ENCODE results near the gene NRXN3. TPM values are rescaled to one million over a fixed set of nuclear protein-coding genes. Genes with fewer than 3 reads are reported as not detected.

Gene NRXN3
- total and polyA plus RNA-seq, 2 experiments from 2014 or later, result 1.0 to 1.8 TPM

DNA sequence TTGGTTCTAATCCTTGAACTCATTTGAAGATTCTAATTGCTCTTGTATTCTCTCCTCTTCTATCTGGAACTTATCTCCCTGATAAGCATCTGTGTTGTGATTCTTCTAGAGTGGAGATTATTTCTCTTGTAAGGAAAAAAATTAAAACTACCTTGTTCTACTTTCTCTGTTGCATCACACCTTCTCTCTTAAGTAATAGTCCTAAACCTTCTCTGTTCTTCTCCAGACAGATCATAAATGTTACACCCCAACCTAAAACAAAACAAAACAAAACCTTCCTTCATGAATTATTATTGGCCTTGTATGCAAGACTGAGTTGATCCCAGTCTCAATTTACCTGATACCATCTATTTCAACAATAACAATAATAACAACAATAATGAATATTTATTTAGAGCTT lies 1429.1 kb downstream of the NRXN3 start:
- Mint-ChIP-seq H3K27me3 (ENCODE audit: insufficient read depth, low read depth, poor library complexity) (no peaks in the 10 kb centered on the region), H3K4me1 (no peaks in the 10 kb centered on the region; the same call in 2 of the 3 replicates), H3K36me3 (ENCODE audit: low read depth) (peaks cover 12% of the 10 kb centered on the region; the same call in 2 of the 3 replicates), H3K9me3 (peaks cover 14% of the 10 kb centered on the region), H3K27ac (no peak overlapping the region), H3K4me3 (no peak overlapping the region)
- peaks cover 6% of the 10 kb centered on the region; the same call in 1 of the 2 replicates for H3K36me3 ChIP-seq (ENCODE audit: insufficient read depth)
- TF ChIP-seq ZNF114 (CRISPR knock-in tag; IDR thresholded peaks at IDR 0.05) (no peak), EZH2phosphoT487 (IDR thresholded peaks at IDR 0.05; ENCODE audit: unreplicated experiment) (no peak), ZNF462 (CRISPR knock-in tag; IDR thresholded peaks at IDR 0.05) (no peak), CREB1 (CRISPR knock-in tag; IDR thresholded peaks at IDR 0.05; ENCODE audit: low read depth) (no peak), ZNF331 (CRISPR knock-in tag; IDR thresholded peaks at IDR 0.05; ENCODE audit: low read depth) (no peak), REST (IDR thresholded peaks at IDR 0.05; ENCODE audit: unreplicated experiment) (no peak), EZH2 (IDR thresholded peaks at IDR 0.05; ENCODE audit: low read depth, unreplicated experiment) (no peak)
- TF ChIP-seq, protein P1, sequence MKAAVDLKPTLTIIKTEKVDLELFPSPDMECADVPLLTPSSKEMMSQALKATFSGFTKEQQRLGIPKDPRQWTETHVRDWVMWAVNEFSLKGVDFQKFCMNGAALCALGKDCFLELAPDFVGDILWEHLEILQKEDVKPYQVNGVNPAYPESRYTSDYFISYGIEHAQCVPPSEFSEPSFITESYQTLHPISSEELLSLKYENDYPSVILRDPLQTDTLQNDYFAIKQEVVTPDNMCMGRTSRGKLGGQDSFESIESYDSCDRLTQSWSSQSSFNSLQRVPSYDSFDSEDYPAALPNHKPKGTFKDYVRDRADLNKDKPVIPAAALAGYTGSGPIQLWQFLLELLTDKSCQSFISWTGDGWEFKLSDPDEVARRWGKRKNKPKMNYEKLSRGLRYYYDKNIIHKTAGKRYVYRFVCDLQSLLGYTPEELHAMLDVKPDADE (IDR thresholded peaks at IDR 0.05), result no peak
- TF ChIP-seq, protein P2, sequence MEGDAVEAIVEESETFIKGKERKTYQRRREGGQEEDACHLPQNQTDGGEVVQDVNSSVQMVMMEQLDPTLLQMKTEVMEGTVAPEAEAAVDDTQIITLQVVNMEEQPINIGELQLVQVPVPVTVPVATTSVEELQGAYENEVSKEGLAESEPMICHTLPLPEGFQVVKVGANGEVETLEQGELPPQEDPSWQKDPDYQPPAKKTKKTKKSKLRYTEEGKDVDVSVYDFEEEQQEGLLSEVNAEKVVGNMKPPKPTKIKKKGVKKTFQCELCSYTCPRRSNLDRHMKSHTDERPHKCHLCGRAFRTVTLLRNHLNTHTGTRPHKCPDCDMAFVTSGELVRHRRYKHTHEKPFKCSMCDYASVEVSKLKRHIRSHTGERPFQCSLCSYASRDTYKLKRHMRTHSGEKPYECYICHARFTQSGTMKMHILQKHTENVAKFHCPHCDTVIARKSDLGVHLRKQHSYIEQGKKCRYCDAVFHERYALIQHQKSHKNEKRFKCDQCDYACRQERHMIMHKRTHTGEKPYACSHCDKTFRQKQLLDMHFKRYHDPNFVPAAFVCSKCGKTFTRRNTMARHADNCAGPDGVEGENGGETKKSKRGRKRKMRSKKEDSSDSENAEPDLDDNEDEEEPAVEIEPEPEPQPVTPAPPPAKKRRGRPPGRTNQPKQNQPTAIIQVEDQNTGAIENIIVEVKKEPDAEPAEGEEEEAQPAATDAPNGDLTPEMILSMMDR (conservative IDR thresholded peaks at IDR 0.05; ENCODE audit: low read depth in 2 of 2), result no peak
- no peaks in the 10 kb centered on the region for H3K4me1 ChIP-seq (ENCODE audit: insufficient read depth)
- no peaks in the 10 kb centered on the region for H3K9me2 ChIP-seq (ENCODE audit: insufficient read depth)
- ATAC-seq, result no peak
- no peaks in the 10 kb centered on the region for H4K20me1 ChIP-seq (replicated peaks; ENCODE audit: insufficient read depth)
- H3K27me3 ChIP-seq (ENCODE audit: insufficient read depth), result no peaks in the 10 kb centered on the region
- H3K4me2 ChIP-seq, result no peak overlapping the region
- no peak overlapping the region for H3K27ac ChIP-seq (ENCODE audit: low read depth)
- H3K4me3 ChIP-seq, result no peak overlapping the region
- no peaks in the 10 kb centered on the region for H3K79me2 ChIP-seq (replicated peaks; ENCODE audit: insufficient read depth)
- DNase-seq (ENCODE audit: low spot score), result no peak
- no peak overlapping the region for H2AFZ ChIP-seq
- no peaks in the 10 kb centered on the region for H3F3A ChIP-seq (replicated peaks; ENCODE audit: low read depth)

All from GM23338 (cell line).